GM18499 (cell line): ENCODE measurements around the gene UBTD1.

Experiments used
- ATAC-seq: cut with Tn5 transposase; IDR thresholded peaks from one replicate; pipeline ENCODE4 v1.9.1; 2021; ENCODE audit warnings: moderate number of reproducible peaks; ENCODE audit not compliant: insufficient read depth, unreplicated experiment

The UBTD1 gene

DNA sequence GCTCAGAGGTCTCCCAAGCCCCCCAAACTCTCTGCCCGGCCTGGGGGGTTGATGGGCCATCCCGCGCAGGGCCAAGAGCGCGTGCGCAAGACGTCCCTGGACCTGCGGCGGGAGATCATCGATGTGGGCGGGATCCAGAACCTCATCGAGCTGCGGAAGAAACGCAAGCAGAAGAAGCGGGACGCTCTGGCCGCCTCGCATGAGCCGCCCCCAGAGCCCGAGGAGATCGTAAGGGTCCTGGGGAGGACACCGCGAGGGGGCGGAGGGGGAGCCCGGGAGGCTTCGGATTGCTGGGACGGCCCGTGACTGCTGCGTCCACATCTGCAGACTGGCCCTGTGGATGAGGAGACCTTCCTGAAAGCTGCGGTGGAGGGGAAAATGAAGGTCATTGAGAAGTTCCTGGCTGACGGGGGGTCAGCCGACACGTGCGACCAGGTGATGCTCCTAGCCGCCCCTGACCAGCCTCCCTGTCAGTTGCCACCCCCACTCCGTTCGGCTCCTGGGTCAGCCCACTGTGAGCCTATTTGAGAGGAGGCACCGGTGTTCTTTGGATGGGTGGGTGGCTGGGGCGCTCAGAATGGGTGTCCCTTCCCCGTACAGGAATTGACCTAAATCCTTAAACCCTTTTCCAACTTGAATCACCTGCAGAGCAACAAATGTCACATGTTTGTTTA, 79.6 kb downstream of the UBTD1 start:
- no peak for ATAC-seq

- ATAC-seq, result no peak
These were observed 82.0 kb downstream of the UBTD1 start for GRCh38 chr10:97580421-97581367.

DNA sequence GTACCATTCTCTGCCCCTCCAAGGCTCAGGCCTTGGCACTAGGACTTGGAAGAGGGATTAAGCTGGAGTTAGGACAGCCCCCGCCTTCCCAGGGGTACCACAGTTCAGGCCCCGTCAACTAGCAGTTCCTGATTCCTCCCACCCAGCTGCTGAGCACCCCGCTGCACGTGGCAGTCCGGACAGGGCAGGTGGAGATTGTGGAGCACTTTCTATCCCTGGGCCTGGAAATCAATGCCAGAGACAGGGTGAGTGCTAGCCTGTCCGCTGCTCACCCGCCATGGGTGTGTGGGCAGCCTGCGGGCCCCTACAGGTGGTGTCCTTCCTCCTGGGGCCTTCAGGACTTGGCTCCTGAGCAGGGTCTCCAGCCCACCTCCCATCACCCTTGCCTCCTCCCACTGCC, 83.4 kb downstream of the UBTD1 start:
- ATAC-seq, result no peak

DNA sequence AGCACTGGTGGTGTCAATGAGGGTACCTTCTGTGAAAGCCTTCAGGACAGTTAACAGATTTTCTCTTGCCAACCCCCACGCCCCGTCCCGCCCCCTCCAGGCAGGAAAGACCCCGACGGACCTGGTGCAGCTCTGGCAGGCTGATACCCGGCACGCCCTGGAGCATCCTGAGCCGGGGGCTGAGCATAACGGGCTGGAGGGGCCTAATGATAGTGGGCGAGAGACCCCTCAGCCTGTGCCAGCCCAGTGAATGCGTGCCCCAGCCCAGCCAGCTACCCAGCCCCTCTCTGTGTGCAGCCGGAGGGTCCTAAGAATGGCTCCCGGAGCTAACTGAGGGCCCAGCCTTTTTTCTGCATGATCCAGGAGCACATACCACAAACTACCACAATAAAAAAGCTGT, 84.8 kb downstream of the UBTD1 start:
- ATAC-seq, result no peak

- no peak for ATAC-seq
These were observed 85.5 kb downstream of the UBTD1 start, which contains the start of gene HOGA1 for GRCh38 chr10:97584060-97584797. Gene HOGA1, plus strand, starts transcription at chr10:97584389. Its CDS starts 315 bp downstream, at chr10:97584704.

DNA sequence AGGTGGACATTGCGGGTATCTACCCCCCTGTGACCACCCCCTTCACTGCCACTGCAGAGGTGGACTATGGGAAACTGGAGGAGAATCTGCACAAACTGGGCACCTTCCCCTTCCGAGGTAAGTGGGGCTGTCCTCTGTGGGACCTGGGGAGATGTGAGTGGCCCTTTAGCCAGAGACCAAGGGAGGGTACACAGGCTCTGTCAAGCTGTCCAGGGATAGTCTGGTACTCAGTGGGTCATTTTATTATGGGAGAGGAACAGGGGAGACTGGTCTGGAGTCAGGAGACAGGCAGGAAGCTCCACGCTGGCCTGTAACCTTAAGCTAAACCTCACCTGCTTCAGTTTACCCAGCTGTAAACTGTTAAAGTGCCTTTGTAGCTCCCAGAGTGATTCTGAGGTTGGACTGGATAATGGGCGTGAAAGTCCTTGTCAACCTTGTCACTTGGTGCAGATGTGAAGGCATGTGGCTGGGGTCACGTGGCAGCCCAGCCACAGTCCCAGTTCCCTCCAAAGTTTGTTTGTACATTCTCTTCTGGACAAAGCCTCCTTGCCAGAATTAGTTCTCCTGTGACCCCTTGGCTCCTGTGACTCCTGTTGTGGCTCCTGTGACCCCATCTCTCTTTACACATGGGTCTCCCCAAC, 86.2 kb downstream of the UBTD1 start:
- ATAC-seq, result no peak

GRCh38 chr10:97585439-97585811, 86.7 kb downstream of the UBTD1 start:
- ATAC-seq, result no peak

GRCh38 chr10:97587183-97587582, 88.5 kb downstream of the UBTD1 start:
- no peak for ATAC-seq

DNA sequence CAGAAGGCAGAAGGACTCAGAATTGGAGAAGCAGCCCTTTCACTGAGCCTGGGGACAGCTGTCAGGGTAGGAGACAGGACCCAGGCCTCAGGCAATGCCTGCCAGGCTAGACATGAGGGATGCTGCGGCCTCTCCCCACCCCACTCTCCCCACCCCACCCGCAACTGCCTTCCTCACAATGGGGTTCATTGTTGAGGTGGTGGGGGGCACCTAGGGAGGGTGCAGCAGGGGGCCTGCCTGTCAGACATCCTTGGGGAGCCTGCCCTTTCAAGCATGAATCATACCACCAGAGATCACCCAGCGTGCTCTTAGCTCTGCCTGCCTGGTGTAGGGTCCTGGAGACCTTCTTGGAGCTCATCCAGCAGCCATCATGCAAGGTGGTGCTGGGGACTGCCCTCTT, 90.8 kb downstream of the UBTD1 start, which contains the start of gene C10orf62:
Gene C10orf62, plus strand, starts transcription at position 243 of the 400 bp plus-strand sequence. CDS start 177 bp downstream, outside the sequence.
- no peak for ATAC-seq

GRCh38 chr10:97590082-97590747, 91.5 kb downstream of the UBTD1 start:
- no peak for ATAC-seq

DNA sequence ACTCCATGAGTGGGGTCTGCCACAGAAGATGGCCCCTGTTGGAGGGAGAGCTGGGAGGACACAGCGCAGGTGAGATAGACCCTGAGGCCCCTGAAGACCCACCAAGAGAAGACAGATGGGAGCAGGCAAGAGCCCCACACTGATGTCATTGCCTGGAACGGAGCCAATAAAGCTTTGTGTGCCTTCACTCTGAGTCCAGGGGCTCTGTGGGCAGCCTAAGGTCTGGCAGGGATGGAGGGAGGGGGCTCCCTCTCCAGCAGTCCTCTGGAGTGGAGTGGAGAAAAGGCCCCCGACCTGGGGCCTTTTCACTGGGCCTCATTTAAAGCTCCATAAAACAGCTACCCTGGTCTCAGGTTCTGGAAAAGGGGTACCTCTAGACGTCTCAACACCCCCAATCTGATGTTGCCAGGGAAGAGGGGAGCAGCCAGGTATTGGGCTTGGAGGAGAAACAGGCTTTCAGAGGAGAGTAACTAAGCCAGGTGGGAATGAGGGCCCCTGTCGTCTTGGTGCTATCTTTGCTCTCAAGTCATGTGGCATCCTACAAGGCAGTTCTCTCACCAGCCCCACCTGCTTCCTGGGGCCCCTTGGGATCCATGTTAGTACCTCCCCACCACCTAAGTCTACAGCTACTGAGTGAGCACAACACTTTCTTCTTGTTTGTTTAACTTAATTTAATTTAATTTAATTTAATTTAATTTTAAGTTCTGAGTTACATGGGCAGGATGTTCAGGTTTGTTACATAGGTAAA, 92.2 kb downstream of the UBTD1 start:
- no peak for ATAC-seq

GRCh38 chr10:97593421-97593820, 94.7 kb downstream of the UBTD1 start:
- no peak for ATAC-seq

GRCh38 chr10:97596101-97597082, 97.7 kb downstream of the UBTD1 start:
- ATAC-seq, result no peak

- no peak for ATAC-seq
These were observed 99.1 kb downstream of the UBTD1 start for GRCh38 chr10:97597778-97598177.

GRCh38 chr10:97598407-97599271, 99.9 kb downstream of the UBTD1 start:
- ATAC-seq, result no peak

DNA sequence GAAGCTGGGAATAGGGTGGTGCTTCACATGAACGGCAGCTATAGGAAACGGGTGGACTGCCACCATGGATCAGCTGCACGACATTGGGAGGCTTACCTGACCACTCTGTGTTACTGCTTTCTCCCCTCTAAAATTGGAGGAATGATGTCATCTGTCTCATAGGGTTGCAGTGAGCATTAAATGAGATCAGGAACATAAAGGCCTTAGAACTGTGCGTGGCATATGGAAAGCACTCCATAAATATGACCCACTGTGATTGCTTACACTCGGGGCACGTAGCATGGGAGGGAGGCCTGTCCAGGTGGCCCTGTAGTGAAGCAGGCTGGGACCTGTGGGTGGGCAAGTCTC, 100.5 kb downstream of the UBTD1 start:
- ATAC-seq, result no peak

- ATAC-seq, result no peak
These were observed 101.9 kb downstream of the UBTD1 start for GRCh38 chr10:97600616-97601015.
